ENCODE measurements around the gene INPP5D.
A peak's percentile ranks its signal among the peaks of the same experiment; 100 is the strongest.
"Not testable (repeated sequence)": the region's sequence is repeated elsewhere in the genome, so short reads cannot be mapped to it uniquely, and the experiment has no call there.

The INPP5D gene

GRCh38 chr2:233051241-233052149, 8.6 kb upstream of the INPP5D start:
- Histone ChIP-seq H3K4me3 (replicated peaks; ENCODE audit: low read depth, low read length) (no peak overlapping the region), H3K27me3 (replicated peaks; ENCODE audit: control insufficient read depth, insufficient read depth, low read length) (no peaks in the 10 kb centered on the region), H3K36me3 (ENCODE audit: control insufficient read depth, insufficient read depth, low read length) (no peaks in the 10 kb centered on the region)
- no peak for TF ChIP-seq CTCF (IDR thresholded peaks at IDR 0.05; ENCODE audit: insufficient read depth, low read length, poor library complexity, severe bottlenecking)
- no peak for DNase-seq (ENCODE audit: extremely low read depth, insufficient read length)

GRCh38 chr2:233052517-233052916, 7.6 kb upstream of the INPP5D start:
- H3K4me3 ChIP-seq (replicated peaks; ENCODE audit: low read depth, low read length); DNase-seq (ENCODE audit: extremely low read depth, insufficient read length); H3K27me3 ChIP-seq (replicated peaks; ENCODE audit: control insufficient read depth, insufficient read depth, low read length); H3K36me3 ChIP-seq (ENCODE audit: control insufficient read depth, insufficient read depth, low read length): not testable (repeated sequence)

- H3K27me3 ChIP-seq (replicated peaks; ENCODE audit: control insufficient read depth, insufficient read depth, low read length), result no peaks in the 10 kb centered on the region
- DNase-seq (ENCODE audit: extremely low read depth, insufficient read length), result peak; percentile 66
- H3K4me3 ChIP-seq (replicated peaks; ENCODE audit: low read depth, low read length), result no peak overlapping the region
- no peaks in the 10 kb centered on the region for H3K36me3 ChIP-seq (ENCODE audit: control insufficient read depth, insufficient read depth, low read length)
- TF ChIP-seq CTCF (IDR thresholded peaks at IDR 0.05; ENCODE audit: insufficient read depth, low read length, poor library complexity, severe bottlenecking), result peak; percentile 98
These were observed 6.0 kb upstream of the INPP5D start for GRCh38 chr2:233053928-233054784.

- no peak overlapping the region for H3K4me3 ChIP-seq (replicated peaks; ENCODE audit: low read depth, low read length)
- H3K27me3 ChIP-seq (replicated peaks; ENCODE audit: control insufficient read depth, insufficient read depth, low read length), result no peaks in the 10 kb centered on the region
- H3K36me3 ChIP-seq (ENCODE audit: control insufficient read depth, insufficient read depth, low read length), result no peaks in the 10 kb centered on the region
- no peak for TF ChIP-seq CTCF (IDR thresholded peaks at IDR 0.05; ENCODE audit: insufficient read depth, low read length, poor library complexity, severe bottlenecking)
- no peak for DNase-seq (ENCODE audit: extremely low read depth, insufficient read length)
These were observed 4.8 kb upstream of the INPP5D start for GRCh38 chr2:233055362-233055761.

- Histone ChIP-seq H3K36me3 (ENCODE audit: control insufficient read depth, insufficient read depth, low read length) (no peaks in the 10 kb centered on the region; the same call in none of the 2 replicates), H3K4me3 (replicated peaks; ENCODE audit: low read depth, low read length) (no peak overlapping the region), H3K27me3 (replicated peaks; ENCODE audit: control insufficient read depth, insufficient read depth, low read length) (no peaks in the 10 kb centered on the region)
- TF ChIP-seq CTCF (IDR thresholded peaks at IDR 0.05; ENCODE audit: insufficient read depth, low read length, poor library complexity, severe bottlenecking), result no peak
- no peak for DNase-seq (ENCODE audit: extremely low read depth, insufficient read length)
These were observed 3.1 kb upstream of the INPP5D start for GRCh38 chr2:233056961-233057605.
